HG02678 (cell line): ENCODE measurements around the gene CTDNEP1.
A peak's percentile ranks its signal among the peaks of the same experiment; 100 is the strongest.
"Not testable (repeated sequence)": the region's sequence is repeated elsewhere in the genome, so short reads cannot be mapped to it uniquely, and the experiment has no call there.

Source experiments
- ATAC-seq: cut with Tn5 transposase; IDR thresholded peaks from one replicate; pipeline ENCODE4 v1.9.1; 2021; ENCODE audit warnings: mild to moderate bottlenecking, moderate library complexity; ENCODE audit not compliant: unreplicated experiment

CTDNEP1 gene

GRCh38 chr17:7249214-7249613 is 2.3 kb downstream of the CTDNEP1 start:
- ATAC-seq = no peak

DNA sequence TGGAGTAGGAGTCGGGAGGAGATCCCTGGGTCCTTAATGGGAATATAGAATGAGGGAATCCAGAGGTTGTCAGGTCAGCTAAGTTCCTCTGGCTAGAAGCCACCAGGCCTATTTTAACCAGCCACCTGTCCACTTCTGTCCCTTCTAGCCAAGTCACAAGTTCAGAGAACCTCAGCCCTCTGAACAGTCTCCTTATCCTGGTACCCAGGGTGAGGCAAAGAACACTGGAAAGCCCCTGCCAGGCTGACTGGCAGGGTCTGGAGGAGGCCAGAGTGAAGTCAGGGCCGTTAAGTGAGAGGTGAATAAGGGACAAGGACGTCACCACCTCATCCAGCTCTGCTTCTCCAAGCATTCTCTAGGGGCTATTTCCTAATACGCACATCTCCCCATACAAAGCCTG is 2.7 kb downstream of the CTDNEP1 start:
- no peak for ATAC-seq

DNA sequence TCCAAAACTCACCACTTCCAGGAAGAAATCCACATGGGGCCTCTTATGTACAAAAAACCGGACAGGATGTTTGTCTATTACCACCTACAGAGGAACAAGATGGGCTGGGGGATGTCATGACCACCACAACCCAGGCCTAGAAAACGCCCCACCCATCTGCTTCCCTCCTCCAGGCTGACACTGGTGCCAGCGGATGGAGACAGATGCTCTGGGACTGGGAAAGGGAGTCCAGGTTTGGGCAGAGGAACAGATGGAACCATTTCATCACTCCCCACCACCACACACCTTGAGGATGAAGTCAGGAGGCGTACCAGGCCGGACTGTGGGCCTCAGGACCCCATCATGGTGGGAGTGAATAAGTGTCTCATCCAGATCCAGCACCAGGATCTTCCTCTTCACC is 4.8 kb downstream of the CTDNEP1 start:
- no peak for ATAC-seq

DNA sequence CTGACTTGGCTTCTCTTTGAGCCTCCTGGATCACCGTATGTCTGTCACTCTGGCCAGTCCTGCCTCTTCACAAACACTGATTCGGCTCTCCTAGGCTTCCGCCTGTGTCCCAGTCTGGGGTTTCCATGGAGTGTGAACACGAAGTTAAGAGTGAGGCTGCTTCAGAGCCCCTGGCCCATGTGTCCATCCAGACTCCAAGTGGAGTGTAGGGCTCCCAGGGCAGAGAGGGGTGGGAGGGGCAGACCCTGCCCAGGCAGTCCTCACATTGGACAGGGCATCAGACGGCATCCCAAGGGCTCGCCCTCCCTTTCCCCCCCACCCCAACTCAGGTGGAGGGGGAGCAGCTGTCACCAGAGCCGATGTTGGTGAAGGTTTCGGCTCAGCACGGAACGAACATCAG is 7.7 kb downstream of the CTDNEP1 start:
- not testable (repeated sequence) for ATAC-seq

DNA sequence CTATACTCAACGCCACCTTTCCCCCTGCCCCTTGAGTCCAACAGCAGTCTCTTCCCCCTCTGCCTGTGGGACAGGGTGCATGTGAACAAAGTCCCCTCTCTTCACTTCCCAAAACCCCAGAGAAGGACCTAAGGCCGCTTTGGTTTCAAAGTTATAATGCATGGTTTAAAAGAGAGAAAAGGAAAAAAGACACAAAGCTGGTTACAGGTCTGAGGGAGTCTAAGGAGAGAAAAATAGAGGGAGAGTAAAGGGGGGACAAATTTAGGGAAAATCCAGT is 8.1 kb downstream of the CTDNEP1 start:
- ATAC-seq = no peak

DNA sequence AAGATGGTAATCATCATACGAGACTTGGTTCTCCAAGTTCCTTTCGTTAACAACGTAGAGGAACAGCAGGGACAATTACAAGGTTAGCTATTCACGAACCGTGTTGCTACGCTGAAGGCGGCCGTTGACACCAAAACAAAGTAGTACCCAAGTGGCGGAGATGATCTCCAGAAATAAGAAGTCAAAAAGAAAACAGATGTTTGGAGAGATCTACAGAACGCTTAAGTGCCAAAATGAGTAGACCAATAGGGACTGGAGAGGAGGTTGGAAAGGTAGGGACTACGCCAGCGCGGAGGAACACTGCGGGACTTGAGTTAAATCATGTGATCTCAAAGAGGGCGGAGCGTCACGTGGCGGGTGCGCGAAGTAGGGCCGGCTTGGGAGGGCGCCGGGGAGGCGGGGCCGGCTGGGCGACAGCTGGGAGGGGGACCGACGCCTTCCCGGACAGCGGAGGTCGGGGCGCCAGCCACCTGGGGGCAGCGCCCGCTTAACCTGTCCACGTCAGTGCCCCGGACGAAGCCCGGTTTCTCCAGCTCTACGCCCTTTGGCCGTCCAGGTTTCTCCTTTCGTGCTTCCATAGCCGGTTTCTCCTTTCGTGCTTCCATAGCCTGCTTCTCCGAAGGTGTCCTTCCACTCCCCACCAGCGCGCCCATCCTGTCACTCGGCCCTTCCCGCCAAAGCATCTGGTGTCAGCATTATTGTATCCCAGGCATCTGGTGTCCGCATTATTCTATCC is 8.6 kb downstream of the CTDNEP1 start:
- ATAC-seq = peak; percentile 45

DNA sequence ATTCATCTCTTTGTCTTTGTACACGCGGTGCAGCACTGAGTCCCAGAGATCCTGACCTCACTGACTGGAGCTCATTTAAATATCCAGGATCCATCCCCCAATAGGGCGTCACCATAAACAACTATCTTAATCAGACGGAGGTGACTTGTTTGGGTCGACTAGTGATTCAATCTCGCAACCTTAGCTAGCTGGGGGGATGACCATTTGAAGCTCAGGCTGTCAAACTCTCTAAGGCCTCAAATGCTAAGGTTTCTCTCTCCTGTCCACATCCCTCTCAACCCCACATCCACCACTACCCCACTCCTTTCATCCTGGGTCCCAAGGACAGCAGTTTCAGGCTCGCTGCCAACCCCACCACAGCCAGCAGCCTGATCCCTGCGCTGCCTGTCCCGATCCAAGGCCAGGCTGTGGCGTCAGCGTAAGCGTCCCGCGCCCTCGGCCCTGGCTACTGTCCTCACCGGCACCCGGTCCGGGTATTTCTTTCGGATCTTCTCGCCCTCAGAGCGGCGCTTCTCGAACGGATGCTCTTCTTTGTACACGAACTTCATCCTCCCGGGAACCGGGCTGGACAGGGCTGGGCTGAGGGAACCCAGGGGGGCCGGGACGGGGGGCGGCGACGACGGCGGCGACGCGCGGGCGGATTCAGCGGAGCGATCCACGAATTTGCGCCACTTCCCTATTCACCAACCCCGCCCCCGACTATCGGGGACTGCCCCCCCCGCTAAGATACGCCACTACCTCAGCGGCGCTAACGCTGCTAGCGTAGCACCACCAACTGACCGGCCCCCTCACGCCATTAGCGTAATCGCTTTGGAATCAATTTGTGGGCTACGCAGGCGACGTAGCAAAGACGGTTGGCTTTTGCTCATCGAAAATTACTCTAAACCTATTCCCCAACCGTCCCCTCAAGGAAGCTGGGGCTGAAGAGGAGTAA is 9.5 kb downstream of the CTDNEP1 start, which contains the start of gene GABARAP:
GABARAP (minus strand) TSS at position 667 of the 934 bp plus-strand sequence; CDS start at position 548, 119 bp downstream.
- ATAC-seq = peak; percentile 34

DNA sequence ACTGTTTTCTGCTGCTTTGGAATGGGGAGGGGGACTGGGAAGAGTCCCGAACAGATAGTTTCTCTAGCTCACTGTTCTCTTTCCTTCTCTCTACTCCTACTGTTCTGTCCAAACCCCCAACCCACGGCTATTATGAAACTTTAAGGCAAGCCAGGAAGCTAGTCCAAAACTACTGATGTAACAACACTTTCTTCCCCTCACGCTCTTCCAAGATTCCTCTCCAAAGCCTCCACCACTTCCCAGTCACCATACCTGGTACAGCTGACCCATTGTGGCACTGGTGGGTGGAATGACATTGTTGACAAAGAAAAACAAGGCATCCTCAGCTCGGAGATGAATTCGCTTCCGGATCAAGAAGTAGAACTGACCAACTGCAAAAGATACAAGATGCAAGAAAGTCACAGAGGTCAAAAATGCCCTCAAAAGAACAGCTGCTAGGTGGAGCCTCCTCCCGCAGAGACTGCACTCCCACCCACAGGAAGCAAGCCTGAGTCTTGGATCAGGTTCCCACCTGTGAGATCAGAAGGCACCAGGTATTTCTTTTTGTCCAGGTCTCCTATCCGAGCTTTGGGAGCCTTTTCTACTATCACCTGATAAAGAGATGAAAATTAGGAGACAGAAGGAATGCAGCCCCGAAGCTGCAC is 10.3 kb downstream of the CTDNEP1 start:
- ATAC-seq = no peak

- no peak for ATAC-seq
Measured at GRCh38 chr17:7240375-7240774, 11.2 kb downstream of the CTDNEP1 start.

GRCh38 chr17:7239091-7240027 is 12.2 kb downstream of the CTDNEP1 start, which contains the start of gene PHF23:
TSS of gene PHF23 (minus strand) at chr17:7239457. CDS start at chr17:7239279, 178 bp downstream.
- ATAC-seq = peak; percentile 59

DNA sequence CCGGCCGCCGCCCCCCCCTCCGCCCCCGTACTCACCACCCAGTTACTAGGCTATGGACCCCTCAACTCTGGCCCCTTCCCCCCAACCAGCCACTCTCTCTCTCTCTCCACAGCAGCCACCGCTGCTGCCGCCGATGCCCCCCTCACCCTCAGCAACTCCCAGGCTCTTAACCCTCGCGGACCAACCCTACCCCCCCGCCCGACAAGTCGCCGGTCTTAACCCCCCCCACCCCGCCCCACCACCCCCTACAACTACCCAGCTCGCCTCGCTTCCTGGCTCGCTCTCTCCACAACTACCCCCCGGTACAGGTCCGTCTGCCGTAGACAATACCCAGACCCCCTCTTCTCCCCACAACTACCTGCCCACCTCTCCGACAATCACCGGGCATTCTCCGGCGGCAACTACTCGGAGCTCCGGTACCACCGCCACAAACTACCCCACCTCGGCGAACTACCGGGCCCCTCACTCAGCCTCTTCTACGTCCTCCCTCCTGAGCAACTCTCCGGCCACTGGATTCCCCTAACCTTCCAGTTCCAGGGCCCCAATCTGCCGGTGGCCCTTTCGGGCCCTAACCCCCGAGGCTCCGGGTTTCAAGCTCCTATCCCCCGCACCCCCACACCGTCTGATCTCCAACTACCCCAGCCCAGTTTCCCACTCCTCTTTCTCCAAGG is 13.0 kb downstream of the CTDNEP1 start:
- no peak for ATAC-seq

- no peak for ATAC-seq
Measured at GRCh38 chr17:7237761-7238419, 13.6 kb downstream of the CTDNEP1 start.

- ATAC-seq = no peak
Measured at GRCh38 chr17:7237266-7237760, 14.2 kb downstream of the CTDNEP1 start.

DNA sequence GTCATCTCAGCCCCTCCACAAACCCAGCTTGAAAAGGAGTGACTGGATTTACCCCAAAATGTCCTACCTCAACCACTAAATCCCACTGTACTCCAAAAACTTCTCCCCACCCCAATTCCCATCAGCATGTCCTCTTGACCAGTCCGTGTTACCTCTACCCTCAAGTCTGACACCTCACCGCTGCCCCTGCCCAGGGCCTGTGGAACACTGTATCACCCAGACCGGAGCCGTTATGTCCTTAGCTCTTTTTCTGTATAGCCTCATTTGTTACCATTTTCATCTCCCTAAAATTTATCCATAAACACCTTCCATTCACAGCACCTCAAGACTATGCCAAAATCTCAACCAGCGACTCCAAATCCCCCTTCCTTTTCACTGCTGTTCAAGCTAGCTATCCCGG is 14.7 kb downstream of the CTDNEP1 start:
- no peak for ATAC-seq

- ATAC-seq = no peak
Measured at GRCh38 chr17:7235693-7236665, 15.6 kb downstream of the CTDNEP1 start.

GRCh38 chr17:7234083-7234951 is 17.2 kb downstream of the CTDNEP1 start, which contains the start of gene DVL2:
TSS of gene DVL2 (minus strand) at chr17:7234517. CDS start at chr17:7234262, 255 bp downstream.
- peak; percentile 65 for ATAC-seq

GRCh38 chr17:7233701-7234082 is 17.8 kb downstream of the CTDNEP1 start:
- ATAC-seq = no peak
